A673 (cell line): ENCODE measurements around the gene POLR3A. TPM values are rescaled to one million over a fixed set of nuclear protein-coding genes. Genes with fewer than 3 reads are reported as not detected.

ENCODE experiments used
- BruUV-seq: library from RNA; stranded (reverse); fragments of 400-500 nt; replicated peaks from 2 replicates; lab custom pipeline; 2021; lab: Mats Ljungman, UMichigan
- CTCF ChIA-PET: fragments of 300-600 bp; sonication (Branson Sonifier 250); formaldehyde crosslinking; loops from one replicate; lab custom pipeline; 2022; ENCODE audit warnings: antibody characterized with exemption; lab: Charles Lee
- POLR2A ChIA-PET: fragments of 300-600 bp; sonication (Branson Sonifier 250); formaldehyde crosslinking; loops from one replicate; lab custom pipeline; 2022; ENCODE audit warnings: antibody characterized with exemption; ENCODE audit not compliant: low non-redundant PET; lab: Charles Lee
- DNase-seq: peaks from one replicate; pipeline ENCODE4 v3.0.0-alpha.2; 2015; ENCODE audit warnings: low spot score
- H3K27ac ChIP-seq: fragments of 200-600 bp; sonication (generic); 2 replicates; pipeline ENCODE4 v1.5.1; 2016; ENCODE audit warnings: mixed run types, low read depth, mild to moderate bottlenecking, mixed read lengths, antibody characterized with exemption, low read length; ENCODE audit not compliant: poor library complexity, severe bottlenecking
- H3K27me3 ChIP-seq: fragments of 200-600 bp; sonication (generic); replicated peaks from 2 replicates; pipeline ENCODE4 v1.6.1; 2017; ENCODE audit warnings: mixed run types, low read depth, mild to moderate bottlenecking, mixed read lengths, antibody characterized with exemption, low read length; ENCODE audit not compliant: insufficient read depth, poor library complexity
- H3K36me3 ChIP-seq: fragments of 200-600 bp; sonication (generic); 2 replicates; pipeline ENCODE4 v1.6.1; 2016; ENCODE audit warnings: mixed run types, mild to moderate bottlenecking, mixed read lengths, antibody characterized with exemption, low read length; ENCODE audit not compliant: insufficient read depth, poor library complexity, severe bottlenecking
- H3K4me1 ChIP-seq: fragments of 200-600 bp; sonication (generic); 2 replicates; pipeline ENCODE4 v1.6.1; 2017; ENCODE audit warnings: mixed run types, mild to moderate bottlenecking, mixed read lengths, antibody characterized with exemption, low read length; ENCODE audit not compliant: insufficient read depth, poor library complexity, severe bottlenecking
- H3K4me3 ChIP-seq: fragments of 200-600 bp; sonication (generic); 2 replicates; pipeline ENCODE4 v1.5.1; 2016; ENCODE audit warnings: low read depth, mixed run types, mild to moderate bottlenecking, mixed read lengths, low read length; ENCODE audit not compliant: poor library complexity, severe bottlenecking
- H3K9me3 ChIP-seq: fragments of 200-600 bp; sonication (generic); 2 replicates; pipeline ENCODE4 v1.6.1; 2016; ENCODE audit warnings: mixed run types, low read depth, mild to moderate bottlenecking, mixed read lengths, antibody characterized with exemption, low read length; ENCODE audit not compliant: poor library complexity, severe bottlenecking
- EZH2 ChIP-seq: fragments of 200-600 bp; sonication (generic); IDR thresholded peaks from 2 replicates; pipeline ENCODE4 v1.6.1; 2017; ENCODE audit warnings: borderline replicate concordance, low read depth, mild to moderate bottlenecking, mixed read lengths, antibody characterized with exemption, low read length; ENCODE audit not compliant: poor library complexity, severe bottlenecking
- intact Hi-C: fragments of 100-400 bp; cut with micrococcal nuclease; formaldehyde crosslinking; loops from one replicate; pipeline ENCODE4 v1.10.0; 2022; ENCODE audit not compliant: unreplicated experiment
- total RNA-seq: library from RNA; stranded (reverse); gene quantifications from 2 replicates; pipeline ENCODE4 v1.2.3, GENCODE V29; 2021
- TF ChIP-seq, protein P1 (sequence below): fragments of 300-800, 200-600 bp; sonication (generic); conservative IDR thresholded peaks from 2 replicates; pipeline ENCODE4 v1.5.1; 2017; ENCODE audit warnings: low read depth, mild to moderate bottlenecking, antibody characterized with exemption, low read length, moderate library complexity, mixed read lengths

Gene POLR3A
- total RNA-seq, 1 experiment from 2014 or later: 27.8 TPM

- no peaks in the 10 kb centered on the region for H3K9me3 ChIP-seq
- ChIA-PET POLR2A (no interaction called here), CTCF (no interaction called here)
- intact Hi-C loops: no loop called here
- no peak overlapping the region for H3K27ac ChIP-seq
- H3K4me3 ChIP-seq: no peak overlapping the region
- DNase-seq: peak; percentile 35
- H3K4me1 ChIP-seq: peaks cover 6% of the 10 kb centered on the region
- no peaks in the 10 kb centered on the region for H3K36me3 ChIP-seq
- TF ChIP-seq, protein P1, sequence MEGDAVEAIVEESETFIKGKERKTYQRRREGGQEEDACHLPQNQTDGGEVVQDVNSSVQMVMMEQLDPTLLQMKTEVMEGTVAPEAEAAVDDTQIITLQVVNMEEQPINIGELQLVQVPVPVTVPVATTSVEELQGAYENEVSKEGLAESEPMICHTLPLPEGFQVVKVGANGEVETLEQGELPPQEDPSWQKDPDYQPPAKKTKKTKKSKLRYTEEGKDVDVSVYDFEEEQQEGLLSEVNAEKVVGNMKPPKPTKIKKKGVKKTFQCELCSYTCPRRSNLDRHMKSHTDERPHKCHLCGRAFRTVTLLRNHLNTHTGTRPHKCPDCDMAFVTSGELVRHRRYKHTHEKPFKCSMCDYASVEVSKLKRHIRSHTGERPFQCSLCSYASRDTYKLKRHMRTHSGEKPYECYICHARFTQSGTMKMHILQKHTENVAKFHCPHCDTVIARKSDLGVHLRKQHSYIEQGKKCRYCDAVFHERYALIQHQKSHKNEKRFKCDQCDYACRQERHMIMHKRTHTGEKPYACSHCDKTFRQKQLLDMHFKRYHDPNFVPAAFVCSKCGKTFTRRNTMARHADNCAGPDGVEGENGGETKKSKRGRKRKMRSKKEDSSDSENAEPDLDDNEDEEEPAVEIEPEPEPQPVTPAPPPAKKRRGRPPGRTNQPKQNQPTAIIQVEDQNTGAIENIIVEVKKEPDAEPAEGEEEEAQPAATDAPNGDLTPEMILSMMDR: no peak
- no peak for TF ChIP-seq EZH2
- H3K27me3 ChIP-seq: no peaks in the 10 kb centered on the region
- BruUV-seq: no TSS peak
These were observed 109.6 kb downstream of the POLR3A start for GRCh38 chr10:77919713-77920108.

Other genes with a start within 250 kb of the POLR3A start
- 44.0 and 47.6 TPM in 2 replicates for gene DLG5, start 102.8 kb downstream of the POLR3A start, total RNA-seq
- 1,384 and 1,553 TPM in 2 replicates for gene RPS24, start 4.3 kb upstream of the POLR3A start, total RNA-seq